ENCODE results near the gene CBY3. TPM values are rescaled to one million over a fixed set of nuclear protein-coding genes. Genes with fewer than 3 reads are reported as not detected.
"Not testable (repeated sequence)": the region's sequence is repeated elsewhere in the genome, so short reads cannot be mapped to it uniquely, and the experiment has no call there.

Gene CBY3
- total RNA-seq, 1 experiment from 2014 or later, result not detected

DNA sequence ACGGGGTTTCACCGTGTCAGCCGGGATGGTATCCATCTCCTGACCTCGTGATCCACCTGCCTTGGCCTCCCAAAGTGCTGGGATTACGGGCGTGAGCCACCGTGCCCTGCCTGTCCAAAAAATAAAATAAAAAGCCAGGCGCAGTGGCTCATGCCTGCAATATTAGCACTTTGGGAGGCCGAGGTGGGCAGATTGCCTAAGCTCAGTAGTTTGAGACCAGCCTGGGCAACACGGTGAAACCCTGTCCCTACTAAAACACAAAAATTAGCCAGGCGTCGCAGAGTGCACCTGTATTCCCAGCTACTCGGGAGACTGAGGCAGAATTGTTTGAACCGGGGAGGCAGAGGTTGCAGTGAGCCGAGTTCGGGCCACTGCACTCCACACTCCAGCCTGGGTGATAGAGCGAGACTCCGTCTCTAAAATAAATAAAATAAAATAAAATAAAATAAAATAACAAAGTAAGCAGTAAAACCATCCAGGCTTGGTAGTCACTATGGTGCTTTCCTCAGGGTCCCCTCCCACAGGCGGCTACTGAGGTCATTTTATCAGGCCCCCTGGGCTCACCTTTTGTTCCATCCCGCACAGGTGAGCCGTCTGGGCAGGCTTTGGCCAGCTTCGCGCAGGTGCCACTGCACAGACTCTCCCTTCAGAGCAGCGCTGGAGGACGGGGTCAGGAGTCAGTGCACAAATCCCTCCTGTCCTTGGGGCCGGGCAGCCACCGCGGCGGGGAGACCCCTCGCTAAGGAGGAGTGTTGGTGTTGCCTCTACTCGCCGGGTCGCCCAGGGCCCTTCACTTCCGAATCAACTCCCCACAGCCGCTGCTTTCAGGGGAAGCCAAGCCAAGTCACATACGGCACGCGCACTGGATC, 47.1 kb downstream of the CBY3 start:
- ChIA-PET CTCF (interaction anchor here (0.6 to 0.9 kb wide), 2 partner anchors 8 to 10 kb away, joined by 3 read pairs; partner anchors contain the start of gene HNRNPH1), POLR2A (interaction anchor here (0.7 to 2.8 kb wide), 2 partner anchors 10 to 20 kb away, joined by 4 to 18 read pairs; partner anchors contain the start of gene HNRNPH1)
- H3K27me3 ChIP-seq (ENCODE audit: insufficient read depth, low read length); H3K79me2 ChIP-seq (ENCODE audit: insufficient read depth, low read length); H3K4me1 ChIP-seq (ENCODE audit: control insufficient read depth in 1 of 2, insufficient read depth in 2 of 2, low read length in 2 of 2); H3K9me3 ChIP-seq (ENCODE audit: control insufficient read depth in 1 of 2, insufficient read depth in 1 of 2, low read depth in 1 of 2, low read length in 2 of 2); H3K27ac ChIP-seq (ENCODE audit: low read depth, low read length); H3K36me3 ChIP-seq (ENCODE audit: control insufficient read depth in 1 of 2, insufficient read depth in 2 of 2, low read length in 2 of 2); H3K9me2 ChIP-seq (ENCODE audit: insufficient read depth); H2AFZ ChIP-seq (ENCODE audit: low read depth, low read length, poor library complexity, severe bottlenecking); DNase-seq (ENCODE audit: low read depth, low spot score); H4K20me1 ChIP-seq (ENCODE audit: insufficient read depth); RAD21 ChIA-PET (ENCODE audit: low non-redundant PET in 1 of 2, low total read pairs in 2 of 2, uncharacterized antibody in 2 of 2, unreplicated experiment in 2 of 2); intact Hi-C loops (cut with micrococcal nuclease): not testable (repeated sequence)
- peak overlapping the region; percentile 45 for H3K4me3 ChIP-seq (replicated peaks in 1 of 2; ENCODE audit: low read depth in 1 of 2, low read length in 2 of 2)
- peak overlapping the region; percentile 41; the same call in 1 of the 2 replicates for H3K9ac ChIP-seq (ENCODE audit: low read length)
- H3K4me2 ChIP-seq (ENCODE audit: low read length), result peak overlapping the region; percentile 67
- peak; percentile 67 for ATAC-seq
- BruUV-seq (replicated peaks), result TSS peak; percentile 57

Other genes starting within 250 kb of the CBY3 start
- gene RUFY1, start 130.5 kb downstream of the CBY3 start, total RNA-seq (2021; ENCODE audit: unreplicated experiment), result 32.9 TPM
- 788 TPM for gene HNRNPH1, start 57.4 kb downstream of the CBY3 start, total RNA-seq (2021; ENCODE audit: unreplicated experiment)
- gene CANX, start 17.9 kb upstream of the CBY3 start, total RNA-seq (2021; ENCODE audit: unreplicated experiment), result 766 TPM
- 29.5 TPM for gene MAML1, start 51.8 kb upstream of the CBY3 start, total RNA-seq (2021; ENCODE audit: unreplicated experiment)
- gene LTC4S, start 113.0 kb upstream of the CBY3 start, total RNA-seq (2021; ENCODE audit: unreplicated experiment), result 5.0 TPM
- 148 TPM for gene MGAT4B, start 125.8 kb upstream of the CBY3 start, total RNA-seq (2021; ENCODE audit: unreplicated experiment)
- gene SQSTM1, start 139.9 kb upstream of the CBY3 start, total RNA-seq (2021; ENCODE audit: unreplicated experiment), result 299 TPM
- gene MRNIP, start 177.8 kb upstream of the CBY3 start, total RNA-seq (2021; ENCODE audit: unreplicated experiment), result 36.2 TPM
- gene TBC1D9B, start 226.9 kb upstream of the CBY3 start, total RNA-seq (2021; ENCODE audit: unreplicated experiment), result 127 TPM

All from HCT116 (cell line).